HFFc6 (cell line): ENCODE data around the gene NCAM1. TPM values are rescaled to one million over a fixed set of nuclear protein-coding genes. Genes with fewer than 3 reads are reported as not detected.

Experiments
- DNase-seq: peaks from one replicate; pipeline ENCODE4 v3.0.0-alpha.2; 2018
- H3K27ac Mint-ChIP-seq: 2 replicates; pipeline ENCODE4 v1.8.0; 2020; ENCODE audit warnings: mild to moderate bottlenecking, mixed read lengths
- H3K27me3 Mint-ChIP-seq: 2 replicates; pipeline ENCODE4 v1.8.0; 2021; ENCODE audit warnings: mild to moderate bottlenecking, moderate library complexity, mixed read lengths; ENCODE audit not compliant: insufficient read depth
- H3K36me3 Mint-ChIP-seq: 2 replicates; pipeline ENCODE4 v1.8.0; 2021; ENCODE audit warnings: low read depth, mixed read lengths
- H3K4me1 Mint-ChIP-seq: 2 replicates; pipeline ENCODE4 v1.8.0; 2020; ENCODE audit warnings: low read depth, mixed read lengths
- H3K4me3 Mint-ChIP-seq: 2 replicates; pipeline ENCODE4 v1.8.0; 2020; ENCODE audit warnings: mild to moderate bottlenecking, moderate library complexity, mixed read lengths
- H3K9me3 Mint-ChIP-seq: 2 replicates; pipeline ENCODE4 v1.8.0; 2020; ENCODE audit warnings: mild to moderate bottlenecking, mixed read lengths
- total RNA-seq, 6 experiments: library from RNA; stranded (reverse); fragmentation: NEBNext Ultra II Directional; extraction: Animal tissue kit (Norgen Biotek cat#: 25700); gene quantifications; 2 replicates in 1 of 6; 3 replicates in 5 of 6; pipeline ENCODE4 v1.2.3, GENCODE V29; 2021
- TF ChIP-seq, protein P1 (sequence below): fragments of 200-600 bp; sonication (generic); IDR thresholded peaks from 2 replicates; pipeline ENCODE4 v1.5.0; 2021; ENCODE audit warnings: antibody characterized with exemption, mild to moderate bottlenecking

The NCAM1 gene
- total RNA-seq, 6 experiments from 2014 or later = 0.20 TPM; not detected in 5

DNA sequence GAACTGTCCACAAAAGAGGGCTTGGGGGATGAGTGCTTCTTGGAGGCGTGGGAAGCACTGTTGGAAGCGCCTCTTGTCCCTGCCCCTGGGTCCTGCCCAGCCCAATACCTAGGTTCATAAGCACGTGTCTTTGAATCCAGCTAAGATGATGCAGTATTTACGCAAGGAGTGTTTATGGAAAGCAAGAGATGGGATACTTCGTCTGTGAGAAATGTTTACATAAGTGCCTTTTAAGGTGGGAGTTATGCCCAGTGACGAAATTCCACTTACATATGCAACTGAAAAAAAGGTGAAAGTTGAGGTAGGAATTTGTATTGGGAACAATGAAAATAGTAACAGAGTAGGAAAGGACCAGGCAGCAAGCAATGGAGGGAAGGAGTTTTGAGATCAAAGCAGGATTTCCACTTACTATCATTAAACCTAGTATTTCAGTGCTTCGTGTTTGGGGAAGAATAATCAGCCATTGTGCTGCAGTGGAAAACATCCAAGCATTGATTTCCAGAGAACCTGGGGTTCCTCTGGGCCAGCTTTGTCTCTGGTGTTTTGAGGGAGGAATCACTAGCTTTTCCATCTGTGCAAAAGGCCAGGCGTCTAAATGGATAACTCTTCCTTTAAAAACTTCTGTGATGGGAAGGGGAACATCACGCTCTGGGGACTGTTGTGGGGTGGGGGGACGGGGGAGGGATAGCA lies 237.9 kb downstream of the NCAM1 start:
- Mint-ChIP-seq H3K9me3 (peaks cover 2% of the 10 kb centered on the region), H3K36me3 (no peaks in the 10 kb centered on the region), H3K4me3 (no peak overlapping the region), H3K27me3 (peaks cover 6% of the 10 kb centered on the region), H3K27ac (no peak overlapping the region), H3K4me1 (peaks cover 10% of the 10 kb centered on the region)
- no peak for DNase-seq
- TF ChIP-seq, protein P1, sequence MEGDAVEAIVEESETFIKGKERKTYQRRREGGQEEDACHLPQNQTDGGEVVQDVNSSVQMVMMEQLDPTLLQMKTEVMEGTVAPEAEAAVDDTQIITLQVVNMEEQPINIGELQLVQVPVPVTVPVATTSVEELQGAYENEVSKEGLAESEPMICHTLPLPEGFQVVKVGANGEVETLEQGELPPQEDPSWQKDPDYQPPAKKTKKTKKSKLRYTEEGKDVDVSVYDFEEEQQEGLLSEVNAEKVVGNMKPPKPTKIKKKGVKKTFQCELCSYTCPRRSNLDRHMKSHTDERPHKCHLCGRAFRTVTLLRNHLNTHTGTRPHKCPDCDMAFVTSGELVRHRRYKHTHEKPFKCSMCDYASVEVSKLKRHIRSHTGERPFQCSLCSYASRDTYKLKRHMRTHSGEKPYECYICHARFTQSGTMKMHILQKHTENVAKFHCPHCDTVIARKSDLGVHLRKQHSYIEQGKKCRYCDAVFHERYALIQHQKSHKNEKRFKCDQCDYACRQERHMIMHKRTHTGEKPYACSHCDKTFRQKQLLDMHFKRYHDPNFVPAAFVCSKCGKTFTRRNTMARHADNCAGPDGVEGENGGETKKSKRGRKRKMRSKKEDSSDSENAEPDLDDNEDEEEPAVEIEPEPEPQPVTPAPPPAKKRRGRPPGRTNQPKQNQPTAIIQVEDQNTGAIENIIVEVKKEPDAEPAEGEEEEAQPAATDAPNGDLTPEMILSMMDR = no peak

DNA sequence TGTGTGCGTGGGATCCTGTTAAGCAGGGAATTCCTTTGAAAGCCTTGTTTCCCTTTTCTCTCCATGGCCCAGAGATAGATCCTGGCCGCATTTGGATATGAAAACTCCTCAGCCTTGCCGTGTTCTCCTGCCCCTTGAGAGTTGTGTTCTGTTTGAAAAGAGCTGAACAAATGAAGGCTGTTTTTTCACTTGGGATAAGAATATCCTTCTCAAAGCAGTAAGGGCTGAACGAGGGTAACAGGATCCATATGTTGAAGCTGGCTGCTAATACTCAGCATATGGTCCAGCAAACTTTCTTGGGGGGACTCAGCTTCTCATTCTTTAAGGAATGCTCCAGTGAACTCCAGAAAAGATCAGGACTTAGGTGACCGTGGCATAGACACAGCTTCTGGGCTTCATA lies 238.6 kb downstream of the NCAM1 start:
- DNase-seq = no peak
- TF ChIP-seq, protein P1 = no peak
- no peak overlapping the region for H3K27ac Mint-ChIP-seq
- peaks cover 9% of the 10 kb centered on the region for H3K9me3 Mint-ChIP-seq
- H3K4me1 Mint-ChIP-seq = peaks cover 10% of the 10 kb centered on the region
- no peaks in the 10 kb centered on the region for H3K36me3 Mint-ChIP-seq
- peaks cover 6% of the 10 kb centered on the region for H3K27me3 Mint-ChIP-seq
- H3K4me3 Mint-ChIP-seq = no peak overlapping the region

DNA sequence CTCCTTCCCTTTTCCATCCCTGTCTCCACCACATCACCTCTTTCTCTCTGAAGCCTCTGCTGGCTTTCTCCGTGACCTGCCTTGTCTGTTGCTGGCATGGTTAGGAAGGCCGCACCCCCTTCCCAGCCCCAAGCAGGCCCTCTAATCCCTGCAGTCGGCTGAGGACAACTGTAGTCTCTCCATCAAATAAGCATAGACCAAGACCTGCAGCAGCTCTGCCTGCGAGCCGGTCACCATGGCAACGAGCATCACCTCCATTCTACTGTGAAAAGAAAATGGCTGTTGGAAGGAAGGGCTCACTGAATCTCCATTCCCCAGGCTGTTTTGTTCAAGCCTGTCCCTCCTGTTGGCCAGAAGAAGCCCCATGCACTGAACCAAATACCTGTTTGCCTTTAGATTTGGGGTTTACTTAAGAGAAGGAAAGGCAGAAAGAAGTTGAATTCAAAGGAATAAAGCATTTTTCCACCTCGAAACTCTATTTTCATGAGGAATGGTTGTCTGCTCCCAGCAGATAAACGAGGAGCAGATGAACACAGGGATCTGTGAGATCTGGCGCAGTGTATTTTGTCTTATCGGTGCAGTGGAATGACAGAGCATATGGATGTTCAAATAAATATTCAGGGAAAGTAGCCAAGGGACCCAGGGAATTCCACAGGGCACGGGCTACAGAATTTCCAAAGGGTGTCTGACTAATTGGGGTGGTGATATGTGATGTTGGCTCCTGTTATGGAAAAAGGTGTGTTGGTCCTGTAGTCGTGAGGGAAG lies 240.0 kb downstream of the NCAM1 start:
- H3K9me3 Mint-ChIP-seq = peaks cover 9% of the 10 kb centered on the region
- DNase-seq = no peak
- H3K27me3 Mint-ChIP-seq = peaks cover 6% of the 10 kb centered on the region
- H3K36me3 Mint-ChIP-seq = no peaks in the 10 kb centered on the region
- TF ChIP-seq, protein P1 = no peak
- peaks cover 10% of the 10 kb centered on the region for H3K4me1 Mint-ChIP-seq
- H3K4me3 Mint-ChIP-seq = no peak overlapping the region
- no peak overlapping the region for H3K27ac Mint-ChIP-seq

DNA sequence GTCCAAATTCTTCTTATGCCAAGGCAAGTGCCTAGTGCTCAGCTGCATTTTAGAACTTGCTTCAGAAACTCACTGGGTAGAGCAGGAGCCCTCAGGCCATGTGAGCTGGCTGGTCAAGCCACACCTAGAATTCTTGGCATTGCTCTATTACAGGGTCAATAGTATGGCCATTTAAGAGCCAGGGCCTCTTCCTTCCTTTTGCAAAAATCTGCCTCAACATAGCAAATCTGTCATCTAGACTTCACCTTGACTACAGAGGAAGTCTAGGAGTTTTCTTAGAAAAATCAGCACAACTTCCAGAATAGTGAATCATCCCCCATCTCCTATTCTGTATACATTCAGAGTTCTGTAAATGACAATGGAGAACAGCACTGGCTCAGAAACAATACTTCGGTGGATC lies 241.2 kb downstream of the NCAM1 start:
- peaks cover 6% of the 10 kb centered on the region for H3K27me3 Mint-ChIP-seq
- TF ChIP-seq, protein P1 = no peak
- H3K36me3 Mint-ChIP-seq = no peaks in the 10 kb centered on the region
- no peak overlapping the region for H3K4me3 Mint-ChIP-seq
- H3K27ac Mint-ChIP-seq = no peak overlapping the region
- DNase-seq = peak; percentile 3
- H3K9me3 Mint-ChIP-seq = peaks cover 13% of the 10 kb centered on the region
- peaks cover 10% of the 10 kb centered on the region for H3K4me1 Mint-ChIP-seq

DNA sequence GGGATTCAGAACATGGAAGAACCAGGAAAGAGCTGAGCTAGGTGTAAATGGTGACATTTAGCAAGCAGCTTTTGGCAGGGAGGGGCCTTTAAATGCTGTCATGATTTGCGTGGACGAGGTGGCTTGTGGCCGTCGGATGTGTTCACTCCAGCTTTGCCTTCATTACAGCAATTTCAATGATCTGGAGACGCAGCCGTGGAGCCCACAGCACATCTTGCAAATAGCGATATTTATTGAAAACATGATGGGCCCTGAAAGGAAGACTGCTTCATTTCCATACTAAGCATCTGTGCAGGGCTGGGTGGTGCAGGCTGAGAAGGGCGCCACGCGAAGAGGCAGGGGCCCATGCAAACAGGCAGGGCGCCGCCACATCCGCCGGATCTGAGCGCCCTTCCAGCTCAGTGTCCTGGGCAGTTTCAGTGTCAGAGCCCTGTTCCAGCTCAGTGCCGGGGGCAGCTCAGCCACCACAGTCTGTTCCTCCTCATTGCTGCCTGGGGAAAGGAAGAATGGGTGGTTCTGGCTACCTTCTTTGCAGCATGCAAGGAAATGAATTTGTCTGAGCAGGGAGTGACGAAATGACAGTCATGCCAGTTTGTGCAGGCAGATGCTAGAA lies 242.0 kb downstream of the NCAM1 start:
- TF ChIP-seq, protein P1 = no peak
- no peak overlapping the region for H3K4me3 Mint-ChIP-seq
- H3K9me3 Mint-ChIP-seq = peaks cover 13% of the 10 kb centered on the region
- H3K4me1 Mint-ChIP-seq = peaks cover 10% of the 10 kb centered on the region
- peaks cover 6% of the 10 kb centered on the region for H3K27me3 Mint-ChIP-seq
- no peaks in the 10 kb centered on the region for H3K36me3 Mint-ChIP-seq
- no peak for DNase-seq
- no peak overlapping the region for H3K27ac Mint-ChIP-seq
